Endometrial microvascular endothelial cells (primary cell): ENCODE data around the gene PIEZO1. TPM values are rescaled to one million over a fixed set of nuclear protein-coding genes. Genes with fewer than 3 reads are reported as not detected.

ENCODE experiments used
- in situ Hi-C: cut with HindIII; loops from 2 replicates; pipeline ENCODE4 v1.10.0; 2017; ENCODE audit warnings: low sequenced_read_pairs, low pct_unique_long_range_greater_than_20kb; ENCODE audit errors: inconsistent ontology term
- total RNA-seq: library from RNA; depleted of rRNA; stranded (reverse); fragments of >200 nt; gene quantifications from one replicate; pipeline ENCODE4 v1.2.3, GENCODE V29; 2015; ENCODE audit errors: inconsistent ontology term

PIEZO1 gene
- total RNA-seq, 1 donor from 2014 or later: 383 TPM

DNA sequence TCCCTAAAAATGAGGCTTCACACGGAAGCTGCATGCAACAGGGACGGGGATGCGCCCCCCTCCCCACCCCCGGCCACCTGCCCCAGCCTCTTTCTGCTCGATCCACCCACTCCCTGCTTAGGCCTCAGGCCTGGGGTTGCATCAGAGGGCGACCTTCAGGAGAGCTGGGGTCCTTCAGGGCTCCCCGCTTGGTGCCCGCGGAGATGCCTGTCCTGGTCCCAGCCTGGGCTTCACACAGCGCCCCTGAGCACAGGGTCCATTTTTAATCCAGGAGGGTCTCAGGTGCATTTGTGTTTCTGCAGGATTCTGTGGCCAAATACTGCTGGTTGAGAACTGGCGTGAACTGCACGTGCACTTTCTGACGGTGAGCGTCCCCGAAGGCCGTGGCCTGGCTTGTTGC is 34.1 kb upstream of the PIEZO1 start:
- in situ Hi-C loops: no loop called here

DNA sequence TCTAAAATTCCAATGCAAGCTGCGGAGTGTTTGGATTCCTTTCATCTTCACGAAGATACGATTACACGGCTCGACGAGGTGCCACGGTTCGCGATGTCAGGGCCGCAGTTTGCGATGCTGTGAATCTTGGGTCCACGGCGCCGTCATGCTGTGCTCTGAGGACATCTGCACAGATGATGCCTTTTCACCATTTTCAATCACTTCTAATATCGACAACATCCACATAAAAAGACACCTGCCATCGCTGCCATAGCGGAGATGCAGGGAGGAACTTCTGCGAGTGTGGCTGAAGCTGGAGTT is 33.5 kb upstream of the PIEZO1 start:
- in situ Hi-C loops: no loop called here

GRCh38 chr16:88817785-88818574 is 33.0 kb upstream of the PIEZO1 start:
- in situ Hi-C loops: no loop called here

DNA sequence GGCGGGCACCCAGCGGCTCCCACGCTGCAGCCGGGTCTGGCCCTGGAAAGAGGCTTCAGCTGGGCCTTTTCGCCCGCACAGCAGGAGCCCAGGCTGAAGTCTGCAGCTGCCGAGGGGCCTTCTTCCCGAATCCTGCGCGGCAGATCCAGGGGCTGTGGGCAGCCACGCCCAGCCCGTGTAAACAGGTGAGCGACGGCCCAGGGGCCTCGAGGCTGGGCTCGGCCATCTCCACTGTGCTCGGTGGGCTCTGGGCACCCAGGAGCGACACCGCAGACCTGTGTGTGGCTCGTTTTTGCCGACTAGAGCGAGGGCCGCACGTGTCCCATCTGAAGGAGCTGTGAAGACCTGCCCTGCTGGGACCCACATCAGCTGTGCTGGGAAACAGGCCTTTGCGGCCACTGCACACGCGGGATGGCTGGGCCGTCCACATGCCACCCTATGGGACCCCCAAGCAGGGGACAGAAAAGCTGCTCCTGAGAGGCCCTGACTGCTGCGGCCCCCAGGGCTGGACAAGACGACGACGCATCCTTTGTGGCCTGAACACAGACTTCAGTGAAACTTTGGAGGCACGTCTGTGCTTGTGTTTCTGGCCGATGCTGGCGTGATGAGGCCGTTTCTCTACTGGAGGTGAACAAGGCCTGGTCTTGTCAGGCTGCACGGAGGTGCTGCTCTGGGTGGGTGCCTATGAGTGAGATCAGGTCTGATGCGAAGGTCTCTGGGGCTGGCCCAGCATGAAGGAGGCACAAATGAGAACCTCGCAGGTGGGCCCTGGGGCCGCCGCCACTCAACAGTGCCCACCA is 31.9 kb upstream of the PIEZO1 start:
- in situ Hi-C loops: no loop called here

GRCh38 chr16:88815901-88816589 is 31.0 kb upstream of the PIEZO1 start:
- in situ Hi-C loops: no loop called here

- in situ Hi-C loops: no loop called here
Measured at GRCh38 chr16:88815227-88815626, 30.2 kb upstream of the PIEZO1 start.

GRCh38 chr16:88814144-88814502 is 29.1 kb upstream of the PIEZO1 start:
- in situ Hi-C loops: no loop called here

DNA sequence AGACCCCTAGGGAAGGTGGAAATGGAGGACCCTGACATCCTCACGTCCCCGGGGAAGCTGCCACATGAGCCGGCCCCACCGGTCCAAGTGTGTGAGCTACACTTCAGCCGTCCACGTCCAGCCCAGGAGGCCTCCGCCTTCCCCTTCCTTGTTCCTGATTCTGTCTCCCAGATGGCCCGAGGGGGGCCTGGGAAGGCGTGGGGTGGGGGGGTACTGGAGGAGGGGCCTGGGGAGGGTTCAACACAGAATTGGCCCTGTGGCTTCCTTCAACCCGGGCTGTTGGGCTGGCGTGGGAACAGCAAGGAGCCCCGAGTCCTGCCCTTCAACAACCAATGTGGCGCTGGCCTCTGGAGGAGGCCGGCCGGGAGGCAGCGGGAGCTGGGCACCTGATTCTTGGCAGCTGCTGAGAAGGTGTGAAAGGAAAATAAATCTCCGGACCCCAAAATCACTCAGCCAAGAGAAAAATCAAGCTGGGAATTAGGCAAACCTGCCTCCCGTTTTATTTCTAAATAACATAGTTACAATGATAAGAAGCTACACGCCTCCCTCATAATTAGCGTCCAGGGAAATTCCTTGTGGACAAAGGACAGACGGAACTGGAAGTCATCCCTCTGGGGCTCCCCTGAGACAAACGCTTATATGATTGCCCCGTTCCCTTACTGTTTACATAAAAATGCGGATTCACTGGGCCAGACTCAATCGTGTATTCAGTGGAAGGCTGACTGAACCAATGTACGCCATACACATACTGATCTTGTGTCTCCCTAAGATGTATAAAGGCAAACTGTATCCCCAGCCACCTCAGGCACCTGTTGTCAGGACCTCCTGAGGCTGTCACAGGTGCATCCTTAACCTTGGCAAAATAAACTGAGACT is 28.5 kb upstream of the PIEZO1 start:
- in situ Hi-C loops: no loop called here

DNA sequence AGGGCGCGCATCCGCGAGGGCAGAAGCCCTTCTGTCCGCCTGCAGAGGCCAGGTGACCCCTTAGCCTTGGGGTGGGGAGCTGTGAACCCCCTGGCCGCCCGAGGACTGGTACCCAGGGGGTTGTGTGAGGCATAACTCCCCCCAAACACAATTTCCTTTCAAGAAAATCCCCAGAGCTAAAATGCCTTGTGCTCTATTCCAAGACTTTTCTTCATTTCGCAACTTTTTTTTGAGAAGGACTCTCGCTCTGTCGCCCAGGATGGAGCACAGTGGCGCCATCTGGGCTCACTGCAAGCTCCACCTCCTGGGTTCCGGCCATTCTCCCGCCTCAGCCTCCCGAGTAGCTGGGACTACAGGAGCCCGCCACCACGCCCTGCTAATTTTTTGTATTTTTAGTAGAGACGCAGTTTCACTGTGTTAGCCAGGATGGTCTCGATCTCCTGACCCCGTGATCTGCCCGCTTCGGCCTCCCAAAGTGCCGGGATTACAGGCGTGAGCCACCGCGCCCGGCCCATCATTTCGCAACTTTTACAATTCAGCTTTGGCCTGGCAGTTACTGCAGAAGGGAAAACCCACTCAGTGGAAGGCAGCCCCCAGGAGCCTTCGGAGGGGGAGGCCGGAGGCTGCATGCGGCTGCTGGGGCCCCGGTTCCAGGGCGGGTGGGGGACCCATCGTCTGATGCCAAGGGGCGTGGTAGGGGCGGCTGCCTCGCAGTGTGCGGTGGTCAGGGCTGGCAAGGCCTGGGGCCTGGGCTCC is 27.7 kb upstream of the PIEZO1 start:
- in situ Hi-C loops: no loop called here

GRCh38 chr16:88811769-88812512 is 26.9 kb upstream of the PIEZO1 start, which contains the start of gene APRT:
Gene APRT (minus strand): TSS chr16:88811928. CDS start chr16:88811899, 29 bp downstream.
- in situ Hi-C loops: no loop called here

- in situ Hi-C loops: no loop called here
Measured at GRCh38 chr16:88810912-88811768, 26.1 kb upstream of the PIEZO1 start.

- in situ Hi-C loops: no loop called here
Measured at GRCh38 chr16:88810166-88810911, 25.3 kb upstream of the PIEZO1 start.

DNA sequence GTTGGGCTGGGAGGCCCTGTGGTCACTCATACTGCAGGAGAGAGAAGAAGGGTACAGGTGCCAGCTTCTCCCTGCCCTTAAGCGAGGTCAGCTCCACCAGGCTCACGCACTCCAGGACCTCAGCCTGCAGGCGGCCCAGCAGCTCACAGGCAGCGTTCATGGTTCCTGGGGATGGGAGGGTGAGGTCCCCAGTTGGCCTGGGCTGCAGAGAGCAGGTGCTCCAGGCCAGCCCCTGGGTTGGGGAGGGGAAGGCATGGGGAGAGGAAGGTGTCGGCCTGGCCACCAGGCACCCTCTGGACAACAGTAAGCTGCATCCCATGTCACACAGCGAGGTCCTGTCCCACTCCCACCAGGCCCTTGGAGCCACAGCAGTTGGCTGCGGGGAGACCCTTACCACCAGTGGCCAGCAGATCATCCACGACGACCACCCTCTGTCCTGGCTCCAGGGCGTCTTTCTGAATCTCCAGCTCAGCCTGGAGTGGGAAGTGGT is 24.7 kb upstream of the PIEZO1 start:
- in situ Hi-C loops: no loop called here

DNA sequence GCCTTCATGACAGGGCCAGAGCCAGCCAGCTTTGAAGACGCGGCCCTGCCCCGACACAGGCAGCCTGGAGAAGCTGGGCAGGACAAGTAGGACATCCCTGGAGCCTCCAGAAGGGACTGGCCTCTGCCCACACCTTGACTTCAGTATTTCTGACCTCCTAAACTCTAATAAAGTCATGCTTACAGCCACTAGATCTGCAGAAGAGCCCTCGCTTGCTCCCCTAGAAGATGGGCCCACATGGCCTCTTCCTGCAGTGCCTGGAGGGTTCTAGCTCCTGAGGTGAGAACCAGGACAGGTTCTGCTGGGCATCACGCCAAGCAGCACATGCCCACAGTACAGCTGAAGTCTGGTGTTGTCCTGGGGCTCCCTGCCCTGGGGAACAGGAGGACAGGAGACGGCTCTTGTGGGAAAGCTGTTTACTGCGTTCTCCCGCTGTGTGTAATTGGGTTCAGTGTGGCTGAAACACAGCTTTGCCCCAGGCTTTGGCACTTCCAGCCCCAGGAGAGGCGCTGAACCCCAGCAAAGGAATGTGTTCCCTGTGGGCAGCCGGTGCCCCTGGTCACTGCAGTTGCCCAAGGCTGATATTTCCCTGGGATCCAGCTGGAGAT is 24.2 kb upstream of the PIEZO1 start:
- in situ Hi-C loops: no loop called here

DNA sequence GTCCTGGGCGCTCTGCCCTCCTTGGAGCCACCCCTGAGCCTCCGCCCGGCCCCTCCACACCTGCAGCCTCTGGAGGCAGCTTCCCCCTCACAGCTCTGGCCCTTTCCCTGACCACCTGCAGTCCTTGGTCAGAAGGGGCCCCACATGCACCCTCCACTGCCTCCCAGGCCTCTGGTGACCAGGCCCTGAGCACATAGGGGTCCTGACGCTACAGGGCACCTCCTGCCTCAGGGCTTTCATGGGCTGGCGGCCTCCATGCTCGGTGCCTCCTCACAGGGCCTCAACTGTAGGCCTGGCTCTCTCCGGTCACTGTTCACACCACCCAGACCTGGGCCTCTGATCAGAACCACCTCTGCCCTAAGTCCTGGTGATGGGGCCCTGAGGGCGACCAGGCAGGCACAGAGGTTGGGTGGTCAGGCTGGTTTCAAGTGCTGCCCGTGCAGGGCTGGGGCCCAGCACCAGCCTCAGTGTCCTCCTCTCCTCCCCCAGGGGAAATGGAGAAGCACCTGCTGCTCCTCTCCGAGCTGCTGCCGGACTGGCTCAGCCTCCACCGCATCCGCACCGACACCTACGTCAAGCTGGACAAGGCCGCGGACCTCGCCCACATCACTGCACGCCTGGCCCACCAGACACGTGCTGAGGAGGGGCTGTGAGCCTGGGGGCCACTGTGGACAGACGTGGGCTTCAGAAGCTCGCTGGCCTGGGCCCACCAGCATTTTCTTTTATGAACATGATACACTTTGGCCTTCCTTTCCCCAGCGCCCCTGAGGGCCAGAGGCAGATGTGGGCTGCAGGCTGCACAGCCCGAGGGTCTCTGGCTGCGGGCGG is 22.8 kb upstream of the PIEZO1 start:
- in situ Hi-C loops: no loop called here
